GM12872 (cell line): ENCODE data around the gene UBQLN1.

Source experiments
- CTCF ChIP-seq: IDR thresholded peaks from 3 replicates; pipeline ENCODE4 v1.5.1; 2011; ENCODE audit warnings: low read depth, mild to moderate bottlenecking, low read length, moderate library complexity; ENCODE audit not compliant: insufficient read depth

Gene UBQLN1

DNA sequence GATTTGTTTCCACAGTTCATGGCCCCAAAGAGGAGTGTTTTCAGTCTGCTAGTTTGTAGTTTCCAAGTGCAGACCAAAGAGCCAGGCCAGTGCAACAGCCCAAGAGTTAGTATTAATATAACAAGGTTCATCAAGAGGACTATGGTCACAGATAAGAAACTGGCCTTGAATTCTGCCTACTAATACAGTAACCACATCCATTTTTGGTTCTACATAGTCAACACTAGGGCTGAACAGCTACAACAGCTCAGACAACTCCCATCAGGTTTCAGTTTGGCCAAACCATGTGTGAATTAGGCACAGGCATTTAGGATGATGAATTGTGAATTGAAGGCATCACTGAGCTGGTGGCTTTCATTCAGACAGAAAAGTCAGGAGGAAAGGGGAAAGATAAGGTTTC lies 13.8 kb upstream of the UBQLN1 start:
- no peak for TF ChIP-seq CTCF

- TF ChIP-seq CTCF: no peak
These were observed 8.0 kb upstream of the UBQLN1 start for GRCh38 chr9:83715794-83716193.

GRCh38 chr9:83715221-83715620 lies 7.5 kb upstream of the UBQLN1 start:
- no peak for TF ChIP-seq CTCF

GRCh38 chr9:83714329-83714728 lies 6.6 kb upstream of the UBQLN1 start:
- peak; percentile 57 for TF ChIP-seq CTCF

- TF ChIP-seq CTCF: peak; percentile 53
These were observed 879 bp upstream of the UBQLN1 start for GRCh38 chr9:83708515-83709158.

DNA sequence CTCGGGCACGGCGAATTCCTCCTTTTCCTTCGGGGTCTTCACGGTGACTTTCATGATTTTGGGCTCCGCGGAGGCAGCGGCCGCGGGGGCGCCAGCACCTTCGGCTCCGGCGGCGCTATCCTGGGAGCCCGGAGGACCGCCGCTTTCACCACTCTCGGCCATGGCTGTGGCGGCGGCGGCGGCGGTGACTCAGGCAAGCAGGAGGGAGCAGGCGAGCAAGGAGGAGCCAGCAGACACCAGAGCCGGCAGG lies 315 bp downstream of the UBQLN1 start:
- TF ChIP-seq CTCF: no peak

- TF ChIP-seq CTCF: no peak
These were observed 861 bp downstream of the UBQLN1 start for GRCh38 chr9:83706676-83707517.
